Right atrium auricular region (tissue), 2 donors: ENCODE data around the gene FSHB. TPM values are rescaled to one million over a fixed set of nuclear protein-coding genes. Genes with fewer than 3 reads are reported as not detected.

Source experiments
- DNase-seq: peaks from one replicate; pipeline ENCODE4 v3.0.0-alpha.2; 2019; ENCODE audit warnings: low spot score
- H3K27ac ChIP-seq, 2 donors: fragments of 200-600 bp; sonication (generic); 1 replicate in 1 of 2; 2 replicates in 1 of 2; pipeline ENCODE4 v1.5.1; 2016 to 2019
- H3K27me3 ChIP-seq, 2 donors: fragments of 200-600 bp; sonication (generic); one replicate each; pipeline versions ENCODE4 v1.5.1 to v1.6.0; 2017 to 2019
- H3K36me3 ChIP-seq: fragments of 200-600 bp; sonication (generic); one replicate; pipeline ENCODE4 v1.5.1; 2016
- H3K4me1 ChIP-seq, 2 donors: fragments of 200-600 bp; sonication (generic); one replicate each; pipeline versions ENCODE4 v1.5.1 to v1.6.0; 2017 to 2019
- H3K4me3 ChIP-seq, 2 donors: fragments of 200-600 bp; sonication (generic); 1 replicate in 1 of 2; 2 replicates in 1 of 2; pipeline ENCODE4 v1.5.1; 2017 to 2019; ENCODE audit warnings: mild to moderate bottlenecking in 1 of 2, moderate library complexity in 1 of 2
- H3K9me3 ChIP-seq, 2 donors: fragments of 200-600 bp; sonication (generic); one replicate each; pipeline ENCODE4 v1.5.1; 2019
- total RNA-seq, 2 donors: library from RNA; depleted of rRNA; stranded (reverse); fragments of >200 nt; gene quantifications; one replicate each; pipeline ENCODE4 v1.1.0, GENCODE V29; 2016
- TF ChIP-seq, protein P1 (sequence below), 2 donors: fragments of 200-600 bp; sonication (generic); IDR thresholded peaks; one replicate each; pipeline ENCODE4 v1.5.1; 2019; ENCODE audit warnings: antibody characterized with exemption in 2 of 2

The FSHB gene
- total RNA-seq, 2 donors from 2014 or later = not detected

DNA sequence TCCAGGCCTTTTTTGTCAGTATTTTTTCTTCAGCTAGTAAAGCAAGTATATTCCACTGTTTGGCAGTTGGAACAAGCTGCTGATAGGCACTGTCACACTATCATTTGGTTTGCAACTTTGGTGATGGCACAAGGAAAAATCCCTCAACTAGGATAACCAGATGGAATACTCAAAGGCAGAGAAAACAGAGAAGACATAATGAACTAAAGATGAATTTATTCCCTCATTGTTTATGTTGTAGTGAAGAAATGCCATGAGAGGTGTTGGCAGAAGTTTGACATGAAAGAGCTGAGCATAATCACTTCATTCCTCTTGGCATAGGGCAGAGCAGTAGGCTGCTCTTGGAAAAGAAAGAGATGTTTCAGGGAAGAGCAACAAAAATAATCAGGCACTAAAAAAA, 39.9 kb downstream of the FSHB start:
- H3K4me1 ChIP-seq = no peaks in the 10 kb centered on the region
- H3K9me3 ChIP-seq = no peaks in the 10 kb centered on the region
- no peaks in the 10 kb centered on the region for H3K27me3 ChIP-seq
- no peak overlapping the region for H3K4me3 ChIP-seq
- no peak for DNase-seq
- no peaks in the 10 kb centered on the region for H3K36me3 ChIP-seq
- no peak overlapping the region for H3K27ac ChIP-seq
- TF ChIP-seq, protein P1, sequence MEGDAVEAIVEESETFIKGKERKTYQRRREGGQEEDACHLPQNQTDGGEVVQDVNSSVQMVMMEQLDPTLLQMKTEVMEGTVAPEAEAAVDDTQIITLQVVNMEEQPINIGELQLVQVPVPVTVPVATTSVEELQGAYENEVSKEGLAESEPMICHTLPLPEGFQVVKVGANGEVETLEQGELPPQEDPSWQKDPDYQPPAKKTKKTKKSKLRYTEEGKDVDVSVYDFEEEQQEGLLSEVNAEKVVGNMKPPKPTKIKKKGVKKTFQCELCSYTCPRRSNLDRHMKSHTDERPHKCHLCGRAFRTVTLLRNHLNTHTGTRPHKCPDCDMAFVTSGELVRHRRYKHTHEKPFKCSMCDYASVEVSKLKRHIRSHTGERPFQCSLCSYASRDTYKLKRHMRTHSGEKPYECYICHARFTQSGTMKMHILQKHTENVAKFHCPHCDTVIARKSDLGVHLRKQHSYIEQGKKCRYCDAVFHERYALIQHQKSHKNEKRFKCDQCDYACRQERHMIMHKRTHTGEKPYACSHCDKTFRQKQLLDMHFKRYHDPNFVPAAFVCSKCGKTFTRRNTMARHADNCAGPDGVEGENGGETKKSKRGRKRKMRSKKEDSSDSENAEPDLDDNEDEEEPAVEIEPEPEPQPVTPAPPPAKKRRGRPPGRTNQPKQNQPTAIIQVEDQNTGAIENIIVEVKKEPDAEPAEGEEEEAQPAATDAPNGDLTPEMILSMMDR (IDR thresholded peaks at IDR 0.05) = no peak

DNA sequence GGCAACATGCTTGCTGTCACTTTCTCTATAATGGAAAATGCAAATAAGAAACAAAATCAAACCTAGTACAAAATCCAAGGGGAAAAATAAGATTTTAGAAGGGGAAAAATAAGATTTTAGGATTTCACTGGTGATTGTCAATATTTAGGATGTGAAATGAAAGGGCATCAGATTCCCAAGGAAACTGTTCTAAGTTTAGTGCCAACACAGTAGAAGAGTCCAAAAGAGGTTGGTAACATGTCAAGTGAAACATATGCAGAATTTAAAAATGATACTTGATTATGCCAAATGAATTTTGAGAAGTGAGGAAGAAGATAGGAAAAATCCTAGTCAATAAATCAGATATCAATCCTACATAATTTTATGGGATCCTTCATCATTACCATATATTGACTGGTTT, 46.4 kb downstream of the FSHB start:
- TF ChIP-seq, protein P1 (IDR thresholded peaks at IDR 0.05) = no peak

DNA sequence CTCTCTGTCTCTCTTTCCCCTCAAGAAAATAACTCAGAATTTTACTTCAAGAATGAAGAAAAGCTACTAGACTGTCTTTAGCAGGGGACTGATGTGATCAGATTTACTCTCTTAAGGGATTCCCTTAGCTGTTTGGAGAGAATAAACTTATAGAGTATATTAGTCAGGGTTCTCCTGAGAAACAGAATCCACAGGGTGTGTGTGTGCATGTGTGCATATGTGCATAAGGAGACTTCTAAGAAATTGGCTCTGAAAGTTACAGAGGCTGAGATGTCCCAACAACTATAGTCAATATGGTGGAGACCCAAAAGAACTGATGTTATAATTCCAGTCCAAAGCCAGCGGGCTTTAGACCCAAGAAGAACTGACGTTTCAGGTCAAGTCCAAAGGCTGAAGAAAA, 49.0 kb downstream of the FSHB start:
- H3K9me3 ChIP-seq = no peaks in the 10 kb centered on the region
- TF ChIP-seq, protein P1 (IDR thresholded peaks at IDR 0.05) = no peak
- H3K4me1 ChIP-seq = no peaks in the 10 kb centered on the region
- no peaks in the 10 kb centered on the region for H3K27me3 ChIP-seq
- no peak for DNase-seq
- H3K36me3 ChIP-seq = no peaks in the 10 kb centered on the region
- no peak overlapping the region for H3K4me3 ChIP-seq
- H3K27ac ChIP-seq = no peak overlapping the region

More for the DNA sequence above, 46.4 kb downstream of the FSHB start:
- H3K36me3 ChIP-seq = no peaks in the 10 kb centered on the region
- H3K4me3 ChIP-seq = no peak overlapping the region
- H3K27ac ChIP-seq = no peak overlapping the region
- H3K9me3 ChIP-seq = no peaks in the 10 kb centered on the region
- H3K4me1 ChIP-seq = no peaks in the 10 kb centered on the region
- H3K27me3 ChIP-seq = no peaks in the 10 kb centered on the region
- no peak for DNase-seq

DNA sequence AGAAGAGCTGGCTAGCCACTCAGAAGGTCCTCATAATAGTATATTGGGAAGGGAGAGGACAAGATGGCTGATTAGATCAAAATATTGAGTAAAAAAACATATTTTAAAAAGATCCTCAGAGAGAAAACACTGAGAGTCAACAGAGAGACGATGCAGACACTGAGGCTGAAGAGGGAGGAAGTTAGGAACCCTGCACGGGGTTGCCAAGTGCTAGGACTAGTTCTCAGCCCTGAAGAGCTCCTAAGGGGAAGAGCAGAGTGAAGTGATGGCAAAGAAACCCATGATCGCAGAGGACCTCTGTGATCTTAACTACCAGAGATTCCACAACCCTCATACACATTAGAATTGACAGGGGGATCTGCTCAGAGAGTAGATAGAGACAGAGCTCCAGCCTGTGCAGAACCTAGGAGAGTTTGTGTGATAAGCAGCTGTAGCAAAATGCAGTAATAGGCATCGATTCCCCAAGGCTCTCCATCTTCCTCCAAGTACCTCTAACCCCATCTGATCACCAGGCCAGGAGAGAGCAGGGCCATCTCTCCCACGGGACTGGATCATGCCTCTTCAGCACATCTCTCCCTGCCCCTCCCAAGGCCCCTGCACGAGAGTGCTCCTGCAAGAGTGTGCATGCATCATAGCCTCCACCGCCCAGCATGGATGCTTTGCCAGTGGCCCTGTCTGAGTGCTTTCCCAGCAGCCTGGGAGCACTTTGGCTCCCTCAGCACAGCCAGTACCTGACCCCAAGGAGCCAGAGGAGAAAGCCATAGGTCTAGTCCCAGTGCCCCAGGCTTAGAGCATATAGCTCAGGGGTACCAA, 50.9 kb downstream of the FSHB start:
- no peak for DNase-seq
- TF ChIP-seq, protein P1 (IDR thresholded peaks at IDR 0.05) = no peak

DNA sequence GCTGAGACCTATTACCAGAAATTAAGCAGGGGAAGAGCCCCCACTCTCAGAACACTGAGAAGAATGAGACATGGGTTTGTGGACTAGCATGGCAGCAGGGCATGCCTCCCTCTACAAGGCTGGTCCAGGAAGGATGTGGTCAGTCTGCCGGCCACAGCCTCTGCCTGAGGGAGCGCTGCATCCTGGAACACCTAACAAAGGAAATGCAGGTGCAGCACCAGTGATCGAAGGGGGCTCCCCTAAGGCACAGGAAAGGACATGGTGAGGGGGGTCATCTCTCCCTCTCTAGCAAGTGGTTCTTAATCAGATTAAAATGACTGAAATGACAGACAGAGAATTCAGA, 51.4 kb downstream of the FSHB start:
- Histone ChIP-seq H3K27me3 (no peaks in the 10 kb centered on the region), H3K4me1 (no peaks in the 10 kb centered on the region), H3K4me3 (no peak overlapping the region), H3K36me3 (no peaks in the 10 kb centered on the region), H3K9me3 (no peaks in the 10 kb centered on the region), H3K27ac (no peak overlapping the region)
- no peak for DNase-seq
- TF ChIP-seq, protein P1 (IDR thresholded peaks at IDR 0.05) = no peak

More for the DNA sequence above, 50.9 kb downstream of the FSHB start:
- H3K27me3 ChIP-seq = no peaks in the 10 kb centered on the region
- H3K9me3 ChIP-seq = no peaks in the 10 kb centered on the region
- H3K4me1 ChIP-seq = no peaks in the 10 kb centered on the region
- no peaks in the 10 kb centered on the region for H3K36me3 ChIP-seq
- no peak overlapping the region for H3K4me3 ChIP-seq
- H3K27ac ChIP-seq = no peak overlapping the region

Other genes starting within 250 kb of the FSHB start
- gene KCNA4, start 214.0 kb upstream of the FSHB start, total RNA-seq = 1 to 10 TPM; 5.0 to 8.1 TPM
- 10 to 100 TPM; 20.6 to 29.3 TPM for gene ARL14EP, start 92.1 kb downstream of the FSHB start, total RNA-seq